ENCODE results near the gene DPF3. TPM values are rescaled to one million over a fixed set of nuclear protein-coding genes. Genes with fewer than 3 reads are reported as not detected.

Gene DPF3
- 2.5 and 2.7 TPM in 2 replicates for total RNA-seq

DNA sequence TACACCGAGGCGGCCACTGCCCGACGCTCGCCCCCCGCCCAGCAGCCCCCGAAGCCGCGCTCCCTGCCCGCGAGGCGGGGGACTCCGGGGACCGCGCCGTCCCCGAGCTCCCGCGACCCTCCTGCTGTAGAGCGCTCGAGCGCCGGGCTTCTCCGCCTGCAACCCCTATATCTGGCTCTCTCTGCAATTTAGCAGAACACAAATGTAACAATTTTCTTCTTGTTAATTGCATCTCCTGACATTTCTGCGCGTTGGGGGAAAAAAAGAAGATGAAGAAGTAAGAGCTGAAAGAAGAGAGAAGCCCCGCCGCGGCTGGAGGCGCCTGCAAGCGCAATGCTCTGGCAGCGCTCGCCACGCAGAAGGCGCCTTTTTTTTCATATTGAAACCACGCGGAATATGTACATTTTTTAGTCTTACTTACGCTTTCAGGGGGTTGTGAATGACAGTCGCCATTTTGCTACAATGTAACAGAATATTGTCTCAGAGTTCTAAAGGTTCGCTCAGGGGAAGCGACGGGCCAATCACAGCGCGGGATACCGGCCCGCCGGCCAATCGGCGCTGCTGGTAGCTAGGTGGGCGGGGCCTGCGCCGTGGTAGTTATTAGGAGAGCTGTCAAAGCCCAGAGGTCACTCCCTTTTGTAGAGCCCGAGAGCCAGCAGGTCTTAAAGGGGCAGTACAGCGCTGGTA, at the start of gene DPF3:
DPF3 (minus strand) TSS at position 466 of the 687 bp plus-strand sequence; CDS start at position 453, 13 bp downstream.
- intact Hi-C loops (cut with micrococcal nuclease) = loop anchor here (1.0 to 10.0 kb wide), 3 partner anchors 33 to 299 kb away; partner anchors contain the start of gene DCAF4

DNA sequence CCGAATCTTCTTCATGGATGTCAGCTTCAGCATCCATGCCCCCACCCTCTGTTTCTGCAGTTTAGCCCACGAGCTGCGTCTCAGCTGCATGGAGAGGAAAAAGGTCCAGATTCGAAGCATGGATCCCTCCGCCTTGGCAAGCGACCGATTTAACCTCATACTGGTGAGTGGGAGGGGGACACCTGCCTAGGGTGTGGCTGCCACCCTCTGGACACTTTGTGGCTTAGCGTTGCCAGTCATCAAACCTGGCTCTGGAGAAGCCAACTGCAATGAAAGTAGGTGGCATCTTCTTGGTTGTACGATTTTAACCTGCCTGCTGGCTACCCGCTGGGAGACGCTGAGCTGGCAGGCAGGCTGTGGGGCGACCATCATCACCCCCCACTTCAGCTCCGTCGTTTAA, 49.0 kb upstream of the DPF3 start:
- intact Hi-C loops (cut with micrococcal nuclease) = no loop called here

DNA sequence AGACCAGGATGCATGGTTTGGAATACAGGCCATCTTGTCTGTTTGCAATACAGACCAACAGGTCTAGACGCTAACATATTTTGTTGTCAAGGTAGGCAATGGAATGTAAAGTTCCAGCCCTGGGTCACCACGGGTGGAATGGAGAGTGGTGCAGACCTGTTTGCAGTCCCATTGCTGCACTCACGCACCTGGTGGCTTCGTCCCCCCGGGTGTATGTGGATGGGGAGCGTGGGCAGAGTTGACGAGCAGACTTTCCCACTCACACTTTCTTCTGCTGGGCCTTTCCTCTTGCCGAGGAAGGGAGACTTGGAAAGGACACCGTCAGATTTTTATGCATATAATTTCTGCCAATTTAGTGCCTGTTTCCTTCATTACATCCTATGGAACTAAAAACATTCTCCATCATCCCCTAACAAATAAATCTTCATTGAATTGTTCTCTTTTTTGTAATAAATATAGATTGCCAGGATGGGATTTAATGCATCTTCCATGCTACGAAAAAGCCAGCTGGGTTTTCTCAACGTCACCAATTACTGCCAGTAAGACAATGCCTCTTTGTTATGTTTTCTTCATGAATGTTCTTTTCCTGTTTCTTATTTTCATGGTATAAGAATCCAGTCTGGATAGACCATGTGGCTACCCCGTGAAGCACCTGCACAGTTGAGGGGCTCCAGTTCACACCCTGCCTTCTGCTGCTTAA, 47.5 kb upstream of the DPF3 start:
- intact Hi-C loops (cut with micrococcal nuclease) = no loop called here

GRCh38 chr14:72939630-72940029, 45.7 kb upstream of the DPF3 start:
- intact Hi-C loops (cut with micrococcal nuclease) = no loop called here

DNA sequence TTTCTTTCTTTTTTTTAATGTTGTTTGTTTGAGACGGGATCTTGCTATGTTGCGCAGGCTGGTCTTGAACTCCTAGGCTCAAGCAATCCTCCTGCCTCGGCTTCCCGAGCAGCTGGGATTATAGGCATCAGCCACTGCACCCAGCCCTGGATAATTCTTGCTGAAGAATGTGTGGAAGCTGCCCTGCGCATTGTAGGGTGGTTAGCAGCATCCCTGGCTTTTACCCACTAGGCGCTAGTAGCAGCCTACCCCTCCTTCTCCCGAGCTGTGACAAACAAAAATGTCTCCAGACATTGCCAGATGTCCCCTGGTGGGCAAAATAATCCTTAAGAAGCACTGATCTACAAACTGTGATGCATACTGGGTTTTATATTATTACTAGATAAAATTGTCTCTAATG, 39.0 kb upstream of the DPF3 start:
- intact Hi-C loops (cut with micrococcal nuclease) = no loop called here

- intact Hi-C loops (cut with micrococcal nuclease) = loop anchor here (5.0 kb wide), 1 partner anchor 128 kb away; the partner anchor contains the start of gene RBM25
Measured at GRCh38 chr14:72929316-72930080, 35.6 kb upstream of the DPF3 start.

GRCh38 chr14:72928872-72929271, 35.0 kb upstream of the DPF3 start:
- intact Hi-C loops (cut with micrococcal nuclease) = loop anchor here (5.0 kb wide), 1 partner anchor 128 kb away; the partner anchor contains the start of gene RBM25

GRCh38 chr14:72926292-72927028, 32.6 kb upstream of the DPF3 start, which contains the start of gene DCAF4:
DCAF4 (plus strand) TSS chr14:72926464; CDS start chr14:72937979, 11,515 bp downstream.
- intact Hi-C loops (cut with micrococcal nuclease) = loop anchor here (1.0 to 5.0 kb wide), 4 partner anchors 32 to 450 kb away; partner anchors contain the start of genes DPF3, RBM25 and ZFYVE1

DNA sequence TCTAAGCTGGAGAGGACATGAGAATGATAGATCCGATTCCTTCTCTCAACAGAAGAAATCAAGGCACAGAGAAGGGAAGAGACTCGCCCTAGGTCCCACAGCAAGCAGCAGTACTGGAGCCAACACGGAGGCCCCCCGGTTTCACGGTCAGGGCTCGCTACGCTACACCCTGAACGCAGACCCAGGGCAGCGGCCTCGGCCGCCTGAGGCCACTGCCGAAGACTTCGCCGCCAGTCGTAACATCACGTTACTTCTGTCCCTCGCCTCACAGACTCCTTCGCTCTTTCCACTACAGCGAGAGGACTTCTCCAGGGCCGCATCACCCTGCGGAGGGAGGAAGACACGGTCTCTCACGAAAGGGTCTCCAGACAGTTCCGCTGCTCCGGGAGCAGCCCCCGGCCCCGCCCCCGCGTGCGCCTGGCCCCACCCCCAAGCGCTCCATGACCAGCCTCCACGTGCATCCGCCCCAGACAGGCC, 32.0 kb upstream of the DPF3 start:
- intact Hi-C loops (cut with micrococcal nuclease) = loop anchor here (1.0 to 5.0 kb wide), 4 partner anchors 32 to 450 kb away; partner anchors contain the start of genes DPF3, RBM25 and ZFYVE1

DNA sequence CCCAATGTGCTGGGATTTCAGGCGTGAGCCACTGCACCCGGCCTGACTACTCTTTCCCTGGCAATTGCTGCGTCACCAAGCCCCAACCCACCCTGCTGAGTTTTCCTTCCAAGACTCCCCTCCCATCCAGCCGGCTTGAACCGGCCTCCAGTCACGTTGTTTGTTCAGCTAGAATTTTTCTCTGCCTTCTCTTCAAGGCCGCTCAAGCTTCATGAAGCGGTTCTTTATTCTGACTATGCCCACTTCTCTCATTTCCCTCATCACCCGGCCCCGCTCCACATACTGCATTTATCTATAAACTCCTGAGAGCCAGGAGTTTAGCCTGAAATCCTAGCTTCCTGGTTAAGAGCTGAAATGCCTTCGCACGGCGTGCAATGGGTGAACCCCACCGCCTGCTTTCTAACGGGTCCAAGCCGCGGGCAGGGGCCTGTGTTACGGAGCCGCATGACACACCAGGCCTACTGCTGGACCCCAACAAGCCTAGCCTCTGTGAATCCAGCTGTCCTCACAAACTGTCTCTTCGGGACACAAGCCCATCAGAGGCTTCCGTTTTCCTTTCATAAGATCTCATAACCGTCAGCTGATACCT, 31.4 kb upstream of the DPF3 start:
- intact Hi-C loops (cut with micrococcal nuclease) = loop anchor here (5.0 kb wide), 1 partner anchor 132 kb away; the partner anchor contains the start of gene RBM25

DNA sequence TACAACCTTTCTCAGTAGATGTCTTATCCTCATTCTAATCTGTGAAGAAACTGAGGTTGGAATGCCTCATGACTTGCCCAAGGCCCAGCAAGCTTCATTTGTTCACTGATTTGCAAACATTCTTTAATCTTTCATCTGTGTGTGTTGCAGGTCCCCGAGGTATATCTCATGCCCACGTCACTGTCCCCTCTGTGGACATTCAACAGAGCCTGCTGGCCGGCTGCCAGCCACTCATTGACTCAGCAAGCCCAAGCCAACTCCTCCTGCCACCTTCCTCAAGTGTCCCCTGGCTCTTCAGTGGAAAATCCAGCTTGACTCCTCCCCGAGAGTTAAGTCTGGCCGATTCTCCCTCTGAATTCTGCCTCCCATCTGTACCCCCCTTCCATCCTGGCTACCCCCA, 30.4 kb upstream of the DPF3 start:
- intact Hi-C loops (cut with micrococcal nuclease) = no loop called here

DNA sequence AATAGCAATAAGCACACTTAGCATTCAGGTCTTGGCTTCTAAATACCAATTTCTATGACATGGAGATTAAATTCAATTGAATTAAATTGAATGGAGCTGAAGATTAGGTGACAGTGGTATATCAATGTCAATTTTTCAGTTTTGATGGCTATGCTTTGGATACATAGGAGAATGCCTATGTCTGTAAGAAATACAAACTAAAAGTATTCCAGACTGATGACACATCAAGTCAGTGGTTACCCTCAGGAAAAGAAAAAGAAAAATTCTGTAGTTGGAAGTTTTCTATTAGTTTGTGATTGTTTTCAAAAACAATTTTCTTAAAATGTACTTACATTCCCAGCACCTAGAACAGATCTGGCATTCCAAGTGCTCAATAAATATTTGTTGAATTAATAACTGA, 27.5 kb upstream of the DPF3 start:
- intact Hi-C loops (cut with micrococcal nuclease) = no loop called here

DNA sequence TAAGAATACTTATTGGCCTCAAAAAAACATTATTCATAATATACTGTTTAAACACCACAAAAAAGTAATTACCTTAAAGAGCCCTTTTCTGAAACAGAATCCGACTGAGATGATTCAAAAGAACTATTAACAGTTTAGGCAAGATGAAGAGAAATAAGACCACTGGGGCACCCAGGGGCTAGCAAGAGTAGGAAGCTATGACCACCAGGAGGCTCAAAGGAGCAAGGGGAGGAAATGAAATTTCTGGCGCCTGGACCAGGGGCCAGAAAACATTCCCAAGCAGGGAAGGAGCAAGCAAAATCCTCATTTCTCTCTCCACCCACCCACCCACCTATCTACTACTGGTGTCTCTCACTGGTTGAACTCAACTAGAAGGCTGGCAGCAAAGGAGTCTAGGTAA, 26.1 kb upstream of the DPF3 start:
- intact Hi-C loops (cut with micrococcal nuclease) = no loop called here

DNA sequence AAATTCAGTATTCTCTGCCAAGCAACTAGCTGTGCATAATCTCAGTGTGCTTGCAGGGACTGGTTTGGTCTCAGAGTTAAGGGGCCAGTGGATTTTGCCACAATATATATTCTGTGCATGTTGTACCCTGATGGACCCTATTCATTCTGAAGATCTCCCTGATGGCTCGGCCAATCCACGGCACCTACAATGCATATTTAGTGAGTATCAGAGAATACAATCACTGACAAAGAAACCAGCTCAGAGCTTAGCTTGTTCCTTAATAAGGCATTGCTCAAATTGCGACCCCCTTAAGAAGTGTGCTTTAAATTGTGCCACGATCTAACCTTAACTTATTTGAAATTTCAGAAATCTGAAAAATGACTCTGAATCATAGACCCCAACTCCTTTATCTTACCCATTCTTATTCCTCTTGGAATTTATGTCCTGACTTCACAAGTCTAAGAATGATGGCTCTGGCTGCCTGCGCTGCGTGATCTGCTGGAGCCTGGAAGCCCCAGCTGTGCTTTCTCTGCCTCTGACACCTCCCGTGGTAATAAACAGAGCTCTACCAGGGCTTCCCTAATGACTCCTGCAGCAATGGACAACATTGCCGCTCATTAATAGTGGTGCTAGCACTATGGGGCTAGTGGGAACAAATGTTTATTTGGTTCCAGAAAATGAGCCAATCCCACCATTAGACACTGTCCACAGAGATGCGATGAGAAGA, 23.3 kb upstream of the DPF3 start:
- intact Hi-C loops (cut with micrococcal nuclease) = no loop called here

- intact Hi-C loops (cut with micrococcal nuclease) = no loop called here
Measured at GRCh38 chr14:72916174-72916573, 22.3 kb upstream of the DPF3 start.

DNA sequence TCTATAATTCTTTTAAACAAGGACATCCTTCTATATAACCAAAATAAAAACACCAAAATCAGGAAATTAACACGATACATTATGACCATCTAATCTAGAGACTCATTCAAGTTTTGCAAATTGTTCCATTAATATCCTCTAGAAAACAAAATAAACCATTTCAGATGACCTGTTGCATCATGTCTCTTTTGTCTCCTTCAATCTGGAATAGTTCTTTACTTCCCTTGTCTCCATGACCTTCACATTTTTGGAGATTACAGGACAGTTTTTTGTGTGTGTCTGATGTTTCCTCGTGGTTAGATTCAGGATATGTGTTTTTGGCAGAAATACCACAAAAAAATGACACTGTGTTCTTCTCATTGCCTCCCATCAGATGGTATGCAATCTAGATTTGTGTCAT, 19.9 kb upstream of the DPF3 start:
- intact Hi-C loops (cut with micrococcal nuclease) = no loop called here

DNA sequence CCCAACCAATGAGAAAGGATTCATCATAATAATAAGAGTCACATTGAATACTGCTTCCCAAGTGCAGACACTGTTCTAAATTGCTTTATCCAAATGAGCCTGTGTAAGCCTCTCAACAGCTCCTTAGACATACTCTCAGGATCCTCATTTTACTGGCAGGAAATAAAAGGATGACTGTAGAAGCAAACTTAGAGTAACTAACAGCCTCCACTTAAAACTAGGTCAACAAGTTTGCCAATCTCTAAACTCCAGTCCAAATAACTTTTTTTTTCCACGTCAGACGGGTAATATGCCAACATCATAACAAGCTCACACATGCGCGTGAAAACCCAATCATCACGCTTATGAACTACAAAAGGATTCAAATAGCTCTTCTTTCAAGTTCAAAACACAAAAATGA, 15.3 kb upstream of the DPF3 start:
- intact Hi-C loops (cut with micrococcal nuclease) = loop anchor here (5.0 kb wide), 1 partner anchor 887 kb away; no protein-coding TSS in a partner anchor

DNA sequence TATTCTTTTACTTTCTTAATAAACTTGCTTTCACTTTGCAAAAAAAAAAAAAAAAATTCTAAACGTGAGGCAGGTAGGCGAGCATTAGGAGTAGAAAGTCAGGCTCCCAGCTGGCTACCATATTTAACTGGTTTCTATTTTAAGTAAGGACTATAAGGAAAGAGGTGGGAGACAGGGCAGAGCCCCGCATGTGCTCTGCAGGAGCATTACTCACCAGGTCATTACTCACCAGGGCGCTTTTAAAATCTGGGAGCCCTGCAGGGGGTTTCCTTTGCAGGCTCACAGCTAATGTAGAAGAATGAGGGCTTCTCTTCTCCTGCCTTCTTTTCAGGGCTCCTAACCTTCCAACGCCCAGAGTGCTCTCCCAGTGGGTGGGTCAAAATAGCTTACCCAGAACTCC, 14.0 kb upstream of the DPF3 start:
- intact Hi-C loops (cut with micrococcal nuclease) = loop anchor here (5.0 kb wide), 1 partner anchor 886 kb away; no protein-coding TSS in a partner anchor

DNA sequence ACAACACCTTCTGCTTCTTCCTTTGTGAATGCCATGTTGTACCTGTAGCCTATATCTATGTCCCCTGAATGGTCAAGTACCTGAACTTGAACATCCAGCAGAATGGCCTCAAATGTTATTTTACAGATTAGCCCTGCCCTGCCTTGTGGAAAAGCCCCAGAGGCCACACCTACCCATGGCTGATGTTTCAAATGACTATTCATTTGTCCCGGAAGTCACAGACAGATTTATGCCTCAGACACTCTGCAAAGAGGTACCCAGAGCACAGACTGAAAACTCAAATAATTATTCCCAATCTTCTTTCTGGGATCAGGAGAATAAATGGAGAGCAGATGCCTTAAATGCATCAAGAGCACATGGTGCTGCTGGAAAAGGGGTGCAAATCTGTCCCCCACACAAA, 13.0 kb upstream of the DPF3 start:
- intact Hi-C loops (cut with micrococcal nuclease) = loop anchor here (5.0 kb wide), 1 partner anchor 885 kb away; no protein-coding TSS in a partner anchor
